AG20443 (cell line): ENCODE results near the gene HENMT1.
"Not testable (repeated sequence)": the region's sequence is repeated elsewhere in the genome, so short reads cannot be mapped to it uniquely, and the experiment has no call there.

ENCODE experiments used
- DNase-seq: peaks from one replicate; pipeline ENCODE4 v3.0.0; 2012; ENCODE audit warnings: low spot score, mixed read lengths

HENMT1 gene

DNA sequence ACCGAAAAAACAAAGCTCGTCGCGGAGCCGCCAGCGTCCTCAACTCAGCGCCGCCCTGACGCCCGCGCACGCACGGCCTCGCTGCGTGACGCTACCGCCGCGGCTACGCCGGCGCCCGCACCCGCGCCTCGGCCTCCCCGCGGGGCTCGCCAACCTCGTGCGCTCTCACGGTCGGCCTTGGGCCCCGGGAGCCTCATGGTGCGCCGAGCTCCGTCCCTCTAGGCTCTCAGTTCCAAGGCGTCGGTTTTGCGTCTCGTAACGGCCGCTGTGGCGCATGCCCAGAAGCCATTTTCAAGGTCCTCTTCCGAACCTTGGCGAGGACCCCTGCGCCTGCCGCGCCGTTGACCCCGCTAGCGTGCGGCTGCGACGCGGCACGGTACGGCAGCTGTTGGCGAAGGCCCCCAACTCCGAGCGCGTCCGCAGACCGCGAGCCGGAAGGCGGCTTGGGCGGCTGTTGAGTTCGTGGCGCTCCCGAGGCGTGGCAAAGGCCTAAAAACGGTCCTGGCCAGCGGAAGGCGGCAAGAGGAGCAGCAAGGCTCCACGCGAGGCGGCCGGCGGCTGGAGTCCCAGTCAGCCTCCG is at the start of gene HENMT1:
TSS of gene HENMT1 (minus strand) at position 64 of the 580 bp plus-strand sequence. CDS start 1,209 bp downstream, outside the sequence.
- peak; percentile 88 for DNase-seq

DNA sequence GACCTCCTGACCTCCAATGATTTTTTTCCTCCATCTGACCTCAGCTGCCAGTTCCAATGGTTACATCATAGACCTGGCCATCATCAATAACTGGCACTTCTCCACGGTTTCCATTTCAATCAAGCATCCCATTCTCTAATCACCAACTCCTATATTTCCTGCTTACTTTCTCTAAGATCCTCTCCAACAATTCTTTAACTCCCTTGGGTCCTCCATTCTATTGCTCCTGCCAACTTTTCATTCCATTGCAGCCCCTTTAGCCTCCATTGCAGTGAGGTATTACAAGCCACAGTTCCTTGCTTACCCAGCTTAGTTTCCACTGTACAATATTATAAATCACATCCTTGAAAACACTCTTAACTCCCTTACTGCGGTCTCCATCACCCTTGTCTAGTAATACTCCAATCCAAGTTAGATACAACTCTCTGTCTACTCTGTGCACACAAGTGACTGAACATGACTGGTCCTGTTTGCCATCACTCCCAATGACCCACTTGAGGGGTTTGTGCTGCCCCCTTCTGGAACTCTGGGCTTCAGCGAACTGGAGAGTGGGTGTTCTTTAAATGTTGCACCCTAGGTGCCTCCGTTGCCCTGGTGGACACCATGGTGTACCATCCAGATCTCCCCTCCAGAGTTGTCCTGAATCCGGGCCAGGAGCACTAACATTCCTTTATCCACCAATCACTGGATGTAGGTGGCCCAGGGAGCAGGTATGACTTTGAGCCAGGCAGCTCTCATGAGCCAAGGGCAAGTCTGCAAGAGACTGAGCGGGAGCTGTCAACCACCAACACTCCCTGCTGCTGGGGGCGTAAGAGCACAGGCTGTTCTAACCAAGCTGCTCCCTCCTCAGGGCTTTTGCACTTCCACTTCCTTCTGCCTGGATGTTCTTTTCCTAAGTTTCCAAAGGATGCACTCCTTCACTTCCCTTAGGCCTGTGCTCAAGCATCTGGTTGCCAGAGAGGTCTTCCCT is 48.1 kb upstream of the HENMT1 start:
- no peak for DNase-seq

DNA sequence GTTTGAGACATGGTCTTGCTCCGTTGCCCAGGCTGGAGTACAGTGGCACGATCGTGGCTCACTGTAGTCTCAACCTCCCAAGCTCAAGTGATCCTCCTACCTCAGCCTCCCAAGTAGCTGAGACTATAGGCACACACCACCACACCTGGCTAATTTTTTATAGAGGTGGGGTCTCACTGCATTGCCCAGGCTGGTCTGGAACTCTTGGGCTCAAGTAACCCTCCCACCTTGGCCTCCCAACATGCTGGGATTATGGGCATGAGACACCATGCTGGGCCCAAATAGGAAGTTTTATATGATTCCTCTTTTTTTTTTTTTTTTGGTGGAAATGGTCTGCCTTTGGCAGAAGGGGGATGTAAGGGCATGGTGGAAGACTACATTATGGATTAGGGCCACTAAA is 45.8 kb upstream of the HENMT1 start:
- DNase-seq = no peak

- peak; percentile 81 for DNase-seq
Observed at GRCh38 chr1:108704496-108704895, 43.6 kb upstream of the HENMT1 start.

GRCh38 chr1:108703939-108704338 is 43.0 kb upstream of the HENMT1 start:
- DNase-seq = no peak

DNA sequence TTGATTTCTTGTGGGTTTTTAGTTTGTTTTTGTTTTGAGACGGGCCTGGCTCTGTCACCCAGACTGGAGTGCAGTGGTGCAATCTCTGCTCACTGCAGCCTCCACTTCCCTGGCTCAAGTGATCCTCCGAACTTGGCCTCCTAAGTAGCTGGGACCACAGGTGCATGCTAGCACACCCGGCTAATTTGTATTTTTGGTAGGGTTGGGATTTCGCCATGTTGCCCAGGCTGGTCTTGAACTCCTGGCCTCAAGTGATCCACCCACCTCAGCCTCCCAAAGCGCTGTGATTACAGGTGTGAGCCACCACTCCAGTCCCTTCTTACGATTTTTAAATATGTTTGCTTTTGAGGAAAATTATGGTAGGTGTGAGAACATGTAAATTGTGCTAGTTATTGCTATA is 41.2 kb upstream of the HENMT1 start:
- not testable (repeated sequence) for DNase-seq

- DNase-seq = no peak
Observed at GRCh38 chr1:108701176-108701849, 40.4 kb upstream of the HENMT1 start.

DNA sequence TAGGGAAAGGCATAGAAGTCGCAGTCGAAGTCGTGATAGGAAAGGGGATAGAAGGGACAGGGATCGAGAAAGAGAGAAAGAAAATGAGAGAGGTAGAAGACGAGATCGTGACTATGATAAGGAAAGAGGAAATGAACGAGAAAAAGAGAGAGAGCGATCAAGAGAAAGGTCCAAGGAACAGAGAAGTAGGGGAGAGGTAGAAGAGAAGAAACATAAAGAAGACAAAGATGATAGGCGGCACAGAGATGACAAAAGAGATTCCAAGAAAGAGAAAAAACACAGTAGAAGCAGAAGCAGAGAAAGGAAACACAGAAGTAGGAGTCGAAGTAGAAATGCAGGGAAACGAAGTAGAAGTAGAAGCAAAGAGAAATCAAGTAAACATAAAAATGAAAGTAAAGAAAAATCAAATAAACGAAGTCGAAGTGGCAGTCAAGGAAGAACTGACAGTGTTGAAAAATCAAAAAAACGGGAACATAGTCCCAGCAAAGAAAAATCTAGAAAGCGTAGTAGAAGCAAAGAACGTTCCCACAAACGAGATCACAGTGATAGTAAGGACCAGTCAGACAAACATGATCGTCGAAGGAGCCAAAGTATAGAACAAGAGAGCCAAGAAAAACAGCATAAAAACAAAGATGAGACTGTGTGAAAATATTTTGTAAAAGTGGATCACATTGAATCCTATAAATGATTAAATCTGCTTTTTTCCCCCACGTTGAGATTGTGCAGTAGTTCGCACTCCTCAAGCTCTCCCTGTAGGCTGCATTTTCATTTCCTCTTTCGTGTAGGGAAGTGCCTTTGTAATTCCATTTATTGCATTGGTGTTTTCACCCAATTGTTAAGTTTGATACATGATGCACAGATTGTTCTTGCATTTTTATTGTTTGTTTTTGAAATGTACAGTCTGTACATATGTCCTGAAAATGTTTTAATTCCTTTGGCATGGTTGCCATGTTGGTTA is 38.8 kb upstream of the HENMT1 start:
- no peak for DNase-seq

- no peak for DNase-seq
Observed at GRCh38 chr1:108695535-108695934, 34.6 kb upstream of the HENMT1 start.

- peak; percentile 50 for DNase-seq
Observed at GRCh38 chr1:108692724-108693655, 32.1 kb upstream of the HENMT1 start.

- DNase-seq = peak; percentile 97
Observed at GRCh38 chr1:108691942-108692723, 31.2 kb upstream of the HENMT1 start, which contains the start of gene PRPF38B. PRPF38B (plus strand) TSS chr1:108692310; CDS start chr1:108692592, 282 bp downstream.

DNA sequence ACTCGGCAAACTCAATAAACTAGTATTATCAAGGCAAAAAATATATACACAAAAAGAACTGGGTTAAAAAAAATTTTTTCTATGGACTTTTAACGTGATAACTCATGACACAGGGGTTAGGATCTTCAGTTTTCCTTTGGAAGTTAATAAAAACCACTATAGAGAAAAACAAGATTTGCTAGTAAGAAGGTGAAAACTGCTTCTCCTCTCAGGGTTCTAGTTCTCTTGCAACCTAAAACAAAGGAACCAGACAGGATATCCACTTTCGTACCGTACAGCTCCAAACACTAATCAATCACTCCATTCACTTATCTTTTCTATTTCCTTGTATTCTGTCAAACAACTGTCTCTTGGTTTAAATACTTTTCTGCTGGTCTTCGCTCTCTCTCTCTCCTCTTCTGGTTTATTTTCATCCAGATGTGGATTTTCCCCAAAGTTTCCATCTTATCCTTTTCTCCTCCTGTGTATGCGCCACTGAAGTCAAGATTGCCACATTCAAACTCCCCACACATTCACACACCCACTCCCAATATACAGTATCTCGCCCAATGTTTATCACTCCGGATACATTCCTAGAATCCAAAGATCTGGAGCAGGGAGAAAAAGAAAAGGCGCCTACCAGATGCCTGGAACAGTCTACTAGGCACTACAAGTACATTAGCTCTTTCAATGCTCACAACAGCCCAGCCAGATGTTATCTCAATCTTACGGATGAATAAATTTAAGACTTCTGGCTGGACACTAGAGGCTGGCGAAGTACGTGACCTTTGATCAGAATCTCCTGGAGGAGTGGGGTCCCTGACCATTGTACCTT is 30.4 kb upstream of the HENMT1 start:
- DNase-seq = no peak

DNA sequence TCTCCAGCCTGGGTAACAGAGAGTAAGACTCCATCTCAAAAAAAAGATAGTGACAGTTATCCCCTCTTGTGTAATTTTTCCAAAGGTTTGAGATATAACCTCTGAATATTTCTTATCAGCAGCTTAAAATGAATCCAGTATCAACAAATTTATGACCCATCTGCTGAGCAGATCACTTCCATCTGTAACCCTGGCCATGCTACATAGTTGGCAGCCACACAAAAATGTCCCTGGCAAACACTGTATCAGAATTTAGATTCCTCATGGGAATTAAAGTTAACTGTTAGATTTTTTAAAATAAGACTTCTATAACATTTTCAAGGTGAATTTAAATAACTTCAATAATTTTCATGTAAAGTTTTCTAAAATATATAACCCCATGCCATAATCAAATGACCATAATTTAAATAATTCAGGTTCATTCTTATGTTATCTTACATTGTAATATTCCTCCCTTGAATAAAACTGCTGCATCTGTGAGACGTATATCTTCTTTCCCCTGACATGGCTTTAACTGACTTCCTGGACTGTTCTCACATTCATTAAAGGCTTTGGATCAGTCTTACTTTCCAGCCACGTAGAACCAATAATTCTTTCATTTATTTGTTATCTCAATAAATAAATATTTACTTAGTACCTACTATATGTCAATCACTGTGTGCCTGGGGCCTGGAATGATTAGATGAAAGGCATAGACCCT is 25.9 kb upstream of the HENMT1 start:
- peak; percentile 60 for DNase-seq

DNA sequence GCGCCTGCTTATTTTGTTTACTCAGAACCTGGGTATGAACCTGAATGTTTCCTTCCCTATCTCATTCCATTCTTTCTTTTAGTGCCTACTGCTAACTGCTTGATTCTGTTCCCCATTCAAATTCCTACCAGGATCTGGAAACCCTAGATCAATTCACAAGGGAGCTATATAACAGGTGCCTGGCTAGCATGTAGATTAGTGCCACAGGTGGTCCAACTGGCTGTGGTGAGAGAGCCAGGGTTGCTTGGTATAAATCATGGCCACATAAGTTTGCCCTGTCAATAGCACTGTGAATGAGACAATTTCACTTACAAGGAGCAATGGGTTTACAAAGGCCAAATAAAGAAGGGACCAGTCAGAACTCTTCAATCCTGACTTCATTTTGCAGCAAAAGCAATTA is 24.6 kb upstream of the HENMT1 start:
- DNase-seq = no peak

- not testable (repeated sequence) for DNase-seq
Observed at GRCh38 chr1:108681701-108682100, 20.8 kb upstream of the HENMT1 start.

- no peak for DNase-seq
Observed at GRCh38 chr1:108679586-108680213, 18.8 kb upstream of the HENMT1 start.

GRCh38 chr1:108678706-108679105 is 17.8 kb upstream of the HENMT1 start:
- DNase-seq = no peak
